ENCODE results near the gene CCR5AS.

The CCR5AS gene

DNA sequence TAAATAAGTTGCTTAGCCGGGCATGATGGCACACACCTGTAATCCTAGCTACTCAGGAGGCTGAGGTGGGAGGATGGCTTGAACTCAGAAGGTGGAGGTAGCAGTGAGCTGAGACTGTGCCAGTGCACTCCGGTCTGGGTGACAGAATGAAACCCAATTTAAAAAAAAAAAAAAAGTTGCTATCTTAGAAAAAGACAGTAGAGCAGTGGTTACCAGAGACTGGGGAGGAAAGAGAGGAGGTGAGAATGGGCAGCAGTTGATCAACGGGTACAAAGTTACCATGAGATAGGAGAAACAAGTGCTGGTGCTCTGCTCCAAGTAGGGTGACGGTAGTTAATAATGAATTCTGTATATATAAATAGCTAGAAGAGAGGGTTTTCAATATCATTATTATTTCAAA, 53.8 kb downstream of the CCR5AS start:
- Mint-ChIP-seq H3K27ac (no peak overlapping the region), H3K36me3 (ENCODE audit: insufficient read depth in 1 of 3, low read depth in 3 of 3) (no peaks in the 10 kb centered on the region), H3K9me3 (peaks cover 5% of the 10 kb centered on the region in 2 experiments; a peak in 3 of 5 replicates), H3K4me3 (no peak overlapping the region), H3K4me1 (peaks cover 7 to 10% of the 10 kb centered on the region in 2 experiments), H3K27me3 (ENCODE audit: low read depth) (peaks cover 21% of the 10 kb centered on the region)
- no peaks in the 10 kb centered on the region for H3K79me1 ChIP-seq (ENCODE audit: insufficient read depth, low read depth, low read length, poor library complexity, severe bottlenecking)
- no peak overlapping the region for H2AK5ac ChIP-seq (ENCODE audit: insufficient read length, low read length)
- no peaks in the 10 kb centered on the region; the same call in 1 of the 2 replicates for H3K27me3 ChIP-seq (ENCODE audit: insufficient read depth, low read length)
- no peak overlapping the region for H3K23ac ChIP-seq (ENCODE audit: insufficient read length, low read depth, low read length)
- H2BK5ac ChIP-seq (ENCODE audit: insufficient read length, low read length) = no peak overlapping the region
- no CpG with 5 or more reads among the region's 4 CpGs for WGBS (ENCODE audit: extremely low coverage, insufficient read length, low lambda C conversion rate)
- H3K9ac ChIP-seq (ENCODE audit: extremely low read depth, insufficient read length, low read length) = no peak overlapping the region
- H2BK20ac ChIP-seq (ENCODE audit: low read depth, low read length, poor library complexity, severe bottlenecking) = no peak overlapping the region
- no peak overlapping the region for H4K8ac ChIP-seq (replicated peaks; ENCODE audit: insufficient read length, low read depth, low read length)
- H3K4me1 ChIP-seq (ENCODE audit: insufficient read depth, low read length) = 0 out of 2 replicates have a peak, but pooled peaks cover 2% of the 10 kb centered on the region
- no peak overlapping the region for H2BK15ac ChIP-seq (ENCODE audit: low read depth, low read length)
- H3K4ac ChIP-seq (ENCODE audit: low read depth, low read length) = no peak overlapping the region
- no peak overlapping the region for H3K27ac ChIP-seq (ENCODE audit: insufficient read length, low read depth, low read length)
- no peak overlapping the region for H3K56ac ChIP-seq (ENCODE audit: insufficient read length, low read depth, low read length)
- no peaks in the 10 kb centered on the region for H3K23me2 ChIP-seq (ENCODE audit: insufficient read length, low read depth, low read length, poor library complexity, severe bottlenecking)
- no peak overlapping the region for H3K4me2 ChIP-seq (ENCODE audit: insufficient read depth, insufficient read length, low read length)
- TF ChIP-seq CTCF (conservative IDR thresholded peaks at IDR 0.05) = no peak
- no peak overlapping the region for H2AFZ ChIP-seq (ENCODE audit: low read length)
- DNase-seq = no peak
- no peaks in the 10 kb centered on the region for H3K9me3 ChIP-seq (ENCODE audit: control insufficient read depth, low read depth, low read length)
- H2BK120ac ChIP-seq (ENCODE audit: low read depth, low read length, poor library complexity, severe bottlenecking) = no peak overlapping the region
- no peak overlapping the region for H3T11ph ChIP-seq (ENCODE audit: low read length)
- H3K14ac ChIP-seq (ENCODE audit: insufficient read depth, low read length) = no peak overlapping the region
- no peak overlapping the region for H4K5ac ChIP-seq (ENCODE audit: insufficient read length, low read depth, low read length)
- H3K18ac ChIP-seq (ENCODE audit: insufficient read length, low read depth, low read length) = no peak overlapping the region
- H3K79me2 ChIP-seq (ENCODE audit: insufficient read depth, low read length) = no peaks in the 10 kb centered on the region
- no peaks in the 10 kb centered on the region for H4K20me1 ChIP-seq (ENCODE audit: control insufficient read depth, insufficient read depth, insufficient read length)
- no peak overlapping the region for H2BK12ac ChIP-seq (ENCODE audit: insufficient read length, low read depth, low read length)
- no peak overlapping the region for H4K91ac ChIP-seq (ENCODE audit: insufficient read length, low read depth, low read length)
